DOHH2 (cell line): ENCODE measurements around the gene PDF.

Experiments used
- H3F3A ChIP-seq: fragments of 200-600 bp; sonication (generic), shearing (Covaris generic); 2 replicates; pipeline ENCODE4 v1.6.0; 2016; ENCODE audit warnings: antibody characterized with exemption, mild to moderate bottlenecking; ENCODE audit not compliant: control insufficient read depth, insufficient read depth
- H3K27ac ChIP-seq: fragments of 200-600 bp; sonication (generic); 2 replicates; pipeline ENCODE4 v1.5.1; 2014; ENCODE audit warnings: low read depth, mild to moderate bottlenecking, low read length, moderate library complexity
- H3K27me3 ChIP-seq: fragments of 200-600 bp; sonication (generic); 2 replicates; pipeline ENCODE4 v1.6.1; 2014; ENCODE audit warnings: mild to moderate bottlenecking, low read length, mixed read lengths; ENCODE audit not compliant: control insufficient read depth
- H3K36me3 ChIP-seq: fragments of 200-600 bp; sonication (generic); 2 replicates; pipeline ENCODE4 v1.6.1; 2014; ENCODE audit warnings: mild to moderate bottlenecking, low read length, moderate library complexity, mixed read lengths; ENCODE audit not compliant: control insufficient read depth
- H3K4me1 ChIP-seq: fragments of 200-600 bp; sonication (generic); 2 replicates; pipeline ENCODE4 v1.6.1; 2014; ENCODE audit warnings: mild to moderate bottlenecking, low read length, mixed read lengths; ENCODE audit not compliant: control insufficient read depth
- H3K4me2 ChIP-seq: fragments of 200-600 bp; sonication (generic); 2 replicates; pipeline ENCODE4 v1.6.0; 2014; ENCODE audit warnings: mild to moderate bottlenecking, low read length, moderate library complexity
- H3K4me3 ChIP-seq: fragments of 200-600 bp; sonication (generic); 2 replicates; pipeline ENCODE4 v1.5.1; 2014; ENCODE audit warnings: mild to moderate bottlenecking, low read length, mixed read lengths
- H3K79me2 ChIP-seq: fragments of 200-600 bp; sonication (generic); 2 replicates; pipeline ENCODE4 v1.6.1; 2014; ENCODE audit warnings: mild to moderate bottlenecking, low read length, mixed read lengths; ENCODE audit not compliant: control insufficient read depth
- H3K9me2 ChIP-seq: fragments of 200-600 bp; sonication (generic); replicated peaks from 2 replicates; pipeline ENCODE4 v1.6.1; 2014; ENCODE audit warnings: mild to moderate bottlenecking, low read length, mixed read lengths; ENCODE audit not compliant: control insufficient read depth
- H3K9me3 ChIP-seq: fragments of 200-600 bp; sonication (generic); 2 replicates; pipeline ENCODE4 v1.6.1; 2014; ENCODE audit warnings: antibody characterized with exemption, low read length, mixed read lengths; ENCODE audit not compliant: control insufficient read depth, insufficient read depth
- H4K20me1 ChIP-seq: fragments of 200-600 bp; sonication (generic); 2 replicates; pipeline ENCODE4 v1.6.0; 2014; ENCODE audit warnings: low read depth, mild to moderate bottlenecking, antibody characterized with exemption, low read length, moderate library complexity; ENCODE audit not compliant: control insufficient read depth, insufficient read depth
- CTCF ChIP-seq: fragments of 200-600 bp; sonication (generic); IDR thresholded peaks from one replicate; pipeline ENCODE4 v1.5.1; 2014; ENCODE audit warnings: antibody characterized with exemption, mild to moderate bottlenecking, low read depth, low read length; ENCODE audit not compliant: poor library complexity, severe bottlenecking
- EZH2phosphoT487 ChIP-seq: fragments of 200-600 bp; sonication (generic); IDR thresholded peaks from 2 replicates; pipeline ENCODE4 v1.6.1; 2017; ENCODE audit warnings: borderline replicate concordance, mild to moderate bottlenecking, antibody characterized with exemption, low read length, moderate library complexity, mixed read lengths

Gene PDF

GRCh38 chr16:69316595-69317034, 13.8 kb downstream of the PDF start:
- Histone ChIP-seq H3K4me3 (no peak overlapping the region), H3K9me2 (no peaks in the 10 kb centered on the region), H3K9me3 (no peaks in the 10 kb centered on the region), H3K36me3 (peaks cover 81% of the 10 kb centered on the region), H4K20me1 (peaks cover 6% of the 10 kb centered on the region), H3K79me2 (peaks cover 70% of the 10 kb centered on the region), H3K4me2 (no peak overlapping the region), H3F3A (no peaks in the 10 kb centered on the region), H3K27ac (no peak overlapping the region), H3K4me1 (peaks cover 6% of the 10 kb centered on the region), H3K27me3 (no peaks in the 10 kb centered on the region)
- TF ChIP-seq EZH2phosphoT487 (no peak), CTCF (no peak)

DNA sequence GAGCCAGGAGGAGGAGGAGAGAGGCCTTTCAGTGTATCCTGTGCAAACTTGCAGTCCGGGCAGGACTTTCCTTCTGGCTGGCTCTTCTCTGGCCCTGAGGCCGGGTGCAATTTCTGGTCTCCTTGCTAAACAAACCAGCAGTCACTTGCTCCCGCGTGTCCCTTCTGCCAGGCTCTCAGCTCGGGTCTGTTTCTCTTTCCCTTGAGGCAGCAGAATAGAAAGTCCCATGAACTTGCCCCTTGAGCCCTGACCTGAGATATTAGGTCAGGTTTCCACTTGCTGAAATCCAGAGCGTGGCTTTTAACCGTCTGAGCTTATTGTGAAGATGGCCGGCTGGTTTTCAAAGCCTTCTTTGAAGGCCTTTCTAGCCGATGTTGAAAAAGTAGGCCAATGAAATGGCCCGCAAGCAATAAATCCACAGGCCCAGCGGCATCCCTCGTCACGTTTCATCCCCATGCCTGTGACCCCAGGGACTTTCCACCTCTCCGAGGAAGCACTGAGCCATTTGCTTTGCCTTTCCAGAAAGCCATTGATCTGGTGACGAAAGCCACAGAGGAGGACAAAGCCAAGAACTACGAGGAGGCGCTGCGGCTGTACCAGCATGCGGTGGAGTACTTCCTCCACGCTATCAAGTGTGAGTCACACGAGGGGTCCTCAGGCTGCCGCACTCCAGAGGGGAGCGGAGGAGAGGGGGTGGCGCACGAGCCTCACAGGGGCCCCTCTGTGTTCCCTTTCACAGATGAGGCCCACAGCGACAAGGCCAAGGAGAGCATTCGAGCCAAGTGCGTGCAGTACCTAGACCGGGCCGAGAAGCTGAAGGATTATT, 14.7 kb downstream of the PDF start:
- Histone ChIP-seq H3K9me3 (no peaks in the 10 kb centered on the region), H3F3A (no peaks in the 10 kb centered on the region), H3K27me3 (no peaks in the 10 kb centered on the region), H4K20me1 (peaks cover 6% of the 10 kb centered on the region), H3K27ac (no peak overlapping the region), H3K79me2 (peaks cover 66% of the 10 kb centered on the region), H3K4me2 (no peak overlapping the region), H3K4me1 (peaks cover 7% of the 10 kb centered on the region), H3K9me2 (no peaks in the 10 kb centered on the region), H3K4me3 (no peak overlapping the region), H3K36me3 (peaks cover 75% of the 10 kb centered on the region)
- no peak for TF ChIP-seq EZH2phosphoT487
- TF ChIP-seq CTCF: no peak

DNA sequence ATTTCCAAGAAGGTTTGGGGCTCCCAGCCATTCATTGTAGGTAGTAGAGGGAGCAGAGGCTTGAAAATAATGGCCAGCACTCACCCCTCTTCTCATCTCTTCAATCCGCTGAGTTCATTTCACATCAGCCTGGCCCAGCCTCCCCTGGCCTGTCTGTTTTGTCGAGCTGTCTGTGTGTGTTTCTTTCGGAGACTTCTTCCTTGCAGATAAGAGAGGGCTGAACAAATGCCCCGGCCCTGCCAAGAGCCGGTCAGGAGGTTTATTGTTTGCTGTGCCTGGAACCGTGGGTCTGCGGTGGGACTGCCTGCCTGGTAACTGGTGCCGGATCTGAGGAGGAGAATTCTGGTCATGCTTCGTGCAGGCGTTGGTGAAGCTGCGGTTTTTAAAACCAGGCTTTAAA, 15.9 kb downstream of the PDF start:
- H3K4me3 ChIP-seq: no peak overlapping the region
- H3K27ac ChIP-seq: no peak overlapping the region
- no peaks in the 10 kb centered on the region for H3K9me3 ChIP-seq
- no peaks in the 10 kb centered on the region for H3F3A ChIP-seq
- no peak overlapping the region for H3K4me2 ChIP-seq
- TF ChIP-seq CTCF: no peak
- TF ChIP-seq EZH2phosphoT487: no peak
- peaks cover 12% of the 10 kb centered on the region for H3K4me1 ChIP-seq
- H3K27me3 ChIP-seq: no peaks in the 10 kb centered on the region
- H4K20me1 ChIP-seq: peaks cover 6% of the 10 kb centered on the region
- no peaks in the 10 kb centered on the region for H3K9me2 ChIP-seq
- peaks cover 64% of the 10 kb centered on the region for H3K36me3 ChIP-seq
- peaks cover 60% of the 10 kb centered on the region for H3K79me2 ChIP-seq
